Mucosa of descending colon (tissue), 3 donors: ENCODE measurements around the gene EPYC. TPM values are rescaled to one million over a fixed set of nuclear protein-coding genes. Genes with fewer than 3 reads are reported as not detected.
"Not testable (repeated sequence)": the region's sequence is repeated elsewhere in the genome, so short reads cannot be mapped to it uniquely, and the experiment has no call there.

Experiments
- ATAC-seq: fragments of 200-7000 bp; cut with Tn5 transposase; one replicate; pipeline ENCODE4 v1.9.1; 2020; ENCODE audit warnings: mild to moderate bottlenecking, moderate library complexity
- DNase-seq, 3 donors: peaks; one replicate each; pipeline ENCODE4 v3.0.0-alpha.2; 2020
- H3K36me3 ChIP-seq: fragments of 200-600 bp; one replicate; pipeline ENCODE4 v1.8.0; 2021; ENCODE audit warnings: low read depth, mild to moderate bottlenecking
- H3K4me1 ChIP-seq: fragments of 200-600 bp; one replicate; pipeline ENCODE4 v1.8.0; 2021; ENCODE audit warnings: low read depth, mild to moderate bottlenecking
- H3K4me3 ChIP-seq: fragments of 200-600 bp; one replicate; pipeline ENCODE4 v1.8.0; 2021; ENCODE audit warnings: mild to moderate bottlenecking
- H3K9me3 ChIP-seq: fragments of 200-600 bp; one replicate; pipeline ENCODE4 v1.8.0; 2021; ENCODE audit warnings: mild to moderate bottlenecking
- intact Hi-C, 2 donors: fragments of 100-400 bp; cut with DNase I in 1 of 2; cut with micrococcal nuclease in 1 of 2; formaldehyde crosslinking; loops; one replicate each; pipeline versions ENCODE4 v1.11.0 to v1.11.1; 2022; cut with DNase I, micrococcal nuclease
- total RNA-seq, 3 donors: library from RNA; stranded (reverse); fragmentation: NEBNext Ultra II Directional in 2 of 3; extraction: Animal tissue kit (Norgen Biotek cat#: 25700) in 2 of 3; gene quantifications; one replicate each; pipeline versions ENCODE4 v1.2.1 to v1.2.4, GENCODE V29; 2021 to 2023
- TF ChIP-seq, protein P1 (sequence below): fragments of 200-600 bp; IDR thresholded peaks from one replicate; pipeline ENCODE4 v1.8.0; 2022; ENCODE audit warnings: antibody characterized with exemption, mild to moderate bottlenecking
- donor health status: DM: no; HTN: no; CAD: no; lungs with moderate emphysema.
- donor health status: DM: no; HTN: no; CAD: no.
- donor health status: DM: no; HTN: yes; CAD: no.

The EPYC gene
- total RNA-seq, 3 donors from 2014 or later, result not detected

- ATAC-seq (no peak), DNase-seq (no peak)
- H3K4me1 ChIP-seq, result no peaks in the 10 kb centered on the region
- H3K4me3 ChIP-seq, result no peak overlapping the region
- H3K9me3 ChIP-seq, result no peaks in the 10 kb centered on the region
- intact Hi-C loops, result no loop called here
- no peaks in the 10 kb centered on the region for H3K36me3 ChIP-seq
- TF ChIP-seq, protein P1, sequence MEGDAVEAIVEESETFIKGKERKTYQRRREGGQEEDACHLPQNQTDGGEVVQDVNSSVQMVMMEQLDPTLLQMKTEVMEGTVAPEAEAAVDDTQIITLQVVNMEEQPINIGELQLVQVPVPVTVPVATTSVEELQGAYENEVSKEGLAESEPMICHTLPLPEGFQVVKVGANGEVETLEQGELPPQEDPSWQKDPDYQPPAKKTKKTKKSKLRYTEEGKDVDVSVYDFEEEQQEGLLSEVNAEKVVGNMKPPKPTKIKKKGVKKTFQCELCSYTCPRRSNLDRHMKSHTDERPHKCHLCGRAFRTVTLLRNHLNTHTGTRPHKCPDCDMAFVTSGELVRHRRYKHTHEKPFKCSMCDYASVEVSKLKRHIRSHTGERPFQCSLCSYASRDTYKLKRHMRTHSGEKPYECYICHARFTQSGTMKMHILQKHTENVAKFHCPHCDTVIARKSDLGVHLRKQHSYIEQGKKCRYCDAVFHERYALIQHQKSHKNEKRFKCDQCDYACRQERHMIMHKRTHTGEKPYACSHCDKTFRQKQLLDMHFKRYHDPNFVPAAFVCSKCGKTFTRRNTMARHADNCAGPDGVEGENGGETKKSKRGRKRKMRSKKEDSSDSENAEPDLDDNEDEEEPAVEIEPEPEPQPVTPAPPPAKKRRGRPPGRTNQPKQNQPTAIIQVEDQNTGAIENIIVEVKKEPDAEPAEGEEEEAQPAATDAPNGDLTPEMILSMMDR, result no peak
Observed at GRCh38 chr12:90990611-90991010, 14.2 kb downstream of the EPYC start.

DNA sequence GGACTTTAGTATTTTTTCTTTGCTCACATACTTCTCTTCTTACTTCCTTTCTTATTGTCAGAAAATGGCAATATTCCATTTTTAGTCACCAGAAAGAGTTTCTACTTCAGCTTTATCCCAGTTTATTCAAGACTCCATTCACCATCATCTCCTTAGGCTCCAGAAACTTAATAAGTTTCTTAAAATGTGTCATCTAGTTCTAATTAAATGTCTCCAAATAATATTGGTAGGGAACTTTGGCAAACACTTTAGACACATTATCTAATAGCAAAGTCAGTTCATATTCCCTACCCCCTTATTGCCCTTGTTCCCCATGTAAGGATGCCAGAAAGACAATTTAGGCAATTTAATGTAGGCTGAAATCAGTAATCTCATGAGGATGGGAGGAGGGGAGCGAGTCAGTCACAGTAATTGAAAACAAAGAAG, 15.1 kb downstream of the EPYC start:
- H3K36me3 ChIP-seq, result no peaks in the 10 kb centered on the region
- no peak for ATAC-seq
- intact Hi-C loops, result no loop called here
- H3K4me1 ChIP-seq, result no peaks in the 10 kb centered on the region
- TF ChIP-seq, protein P1, result no peak
- no peaks in the 10 kb centered on the region for H3K9me3 ChIP-seq
- H3K4me3 ChIP-seq, result no peak overlapping the region
- no peak for DNase-seq

GRCh38 chr12:90987520-90987919, 17.3 kb downstream of the EPYC start:
- no peak for ATAC-seq
- Histone ChIP-seq H3K4me1 (no peaks in the 10 kb centered on the region), H3K36me3 (no peaks in the 10 kb centered on the region), H3K9me3 (no peaks in the 10 kb centered on the region), H3K4me3 (no peak overlapping the region)
- intact Hi-C loops, result no loop called here
- TF ChIP-seq, protein P1, result no peak
- no peak for DNase-seq

GRCh38 chr12:90987101-90987500, 17.7 kb downstream of the EPYC start:
- TF ChIP-seq, protein P1, result no peak
- H3K4me3 ChIP-seq, result no peak overlapping the region
- no peak for ATAC-seq
- H3K36me3 ChIP-seq, result no peaks in the 10 kb centered on the region
- intact Hi-C loops, result no loop called here
- H3K4me1 ChIP-seq, result no peaks in the 10 kb centered on the region
- no peaks in the 10 kb centered on the region for H3K9me3 ChIP-seq
- no peak for DNase-seq

GRCh38 chr12:90985331-90985730, 19.4 kb downstream of the EPYC start:
- DNase-seq, H3K4me1 ChIP-seq, ATAC-seq, intact Hi-C loops, H3K36me3 ChIP-seq, H3K4me3 ChIP-seq, H3K9me3 ChIP-seq: not testable (repeated sequence)

GRCh38 chr12:90984114-90984513, 20.7 kb downstream of the EPYC start:
- no peaks in the 10 kb centered on the region for H3K36me3 ChIP-seq
- DNase-seq (no peak), ATAC-seq (no peak)
- TF ChIP-seq, protein P1, result no peak
- H3K4me1 ChIP-seq, result no peaks in the 10 kb centered on the region
- H3K9me3 ChIP-seq, result no peaks in the 10 kb centered on the region
- intact Hi-C loops, result no loop called here
- no peak overlapping the region for H3K4me3 ChIP-seq
